GM21447 (cell line): ENCODE results near the gene GPR37.

Source experiments
- ATAC-seq: cut with Tn5 transposase; IDR thresholded peaks from one replicate; pipeline ENCODE4 v1.9.1; 2021; ENCODE audit not compliant: unreplicated experiment

GPR37 gene

DNA sequence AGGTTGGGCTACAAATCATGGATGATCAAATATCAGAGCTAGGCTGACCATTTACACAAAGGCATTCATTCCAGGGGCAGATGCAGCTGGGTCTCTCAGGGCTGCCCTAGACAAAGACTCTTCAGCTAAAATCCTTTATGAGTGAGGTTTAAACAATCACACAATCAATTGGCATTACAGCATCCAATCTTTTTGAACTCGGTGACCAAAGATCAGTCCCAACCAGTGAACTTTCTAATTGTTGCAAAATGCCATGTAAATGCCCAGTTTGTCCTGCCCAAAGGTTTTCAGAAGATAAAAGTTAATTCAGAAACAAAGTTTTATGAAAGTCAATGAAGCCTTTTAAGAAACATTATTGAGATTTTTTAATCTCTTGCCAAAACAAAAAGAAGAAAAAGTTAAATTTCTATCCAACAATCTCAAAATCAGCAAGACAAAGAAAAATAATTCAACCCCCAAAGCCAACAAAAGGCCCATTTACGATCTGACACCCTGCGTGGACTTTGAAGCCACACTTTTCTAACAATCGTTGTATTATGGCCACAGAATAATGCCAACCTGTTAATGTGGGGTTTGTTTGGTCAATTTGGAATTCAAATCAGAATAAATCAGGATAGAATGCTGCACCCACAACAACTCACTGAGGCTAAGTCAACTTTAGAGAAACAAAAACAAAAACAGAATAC lies 40.9 kb downstream of the GPR37 start:
- no peak for ATAC-seq

DNA sequence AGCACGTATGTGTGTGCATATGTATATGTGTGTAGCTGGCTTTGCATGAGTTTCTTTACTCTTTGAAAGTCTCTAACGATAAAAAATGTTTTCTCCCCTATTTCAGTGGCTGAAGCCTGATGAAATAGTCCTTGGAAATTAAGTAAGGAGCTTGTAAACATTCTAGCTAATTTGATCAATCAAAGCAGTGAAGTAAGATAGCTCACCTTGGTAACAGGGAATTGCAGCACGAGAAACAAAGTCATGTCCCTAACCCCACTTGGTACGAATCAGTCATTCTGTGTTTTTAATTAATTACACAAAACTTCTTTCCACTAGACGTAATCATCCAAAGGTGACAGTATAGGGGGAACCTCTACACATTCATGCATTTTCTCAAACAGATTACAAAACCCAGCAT lies 41.5 kb downstream of the GPR37 start:
- no peak for ATAC-seq

DNA sequence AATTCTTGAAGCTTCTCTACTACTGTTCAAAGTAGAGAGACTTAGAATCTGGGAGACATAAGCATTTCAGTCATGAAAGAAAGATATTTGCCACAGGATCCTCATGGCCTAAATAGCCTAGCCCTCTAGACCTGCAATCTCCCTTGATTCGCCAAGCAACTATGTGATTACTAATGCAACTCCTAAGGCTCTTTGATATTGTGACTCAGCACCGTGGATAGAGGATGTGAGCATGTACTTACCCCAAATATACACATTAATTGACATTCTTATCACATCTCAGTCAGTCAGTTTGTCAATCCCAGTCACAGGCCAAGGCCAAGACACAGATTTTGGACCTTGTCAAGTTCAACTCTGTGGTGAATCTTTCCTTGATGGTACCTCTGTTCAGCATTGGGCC lies 42.6 kb downstream of the GPR37 start:
- no peak for ATAC-seq

DNA sequence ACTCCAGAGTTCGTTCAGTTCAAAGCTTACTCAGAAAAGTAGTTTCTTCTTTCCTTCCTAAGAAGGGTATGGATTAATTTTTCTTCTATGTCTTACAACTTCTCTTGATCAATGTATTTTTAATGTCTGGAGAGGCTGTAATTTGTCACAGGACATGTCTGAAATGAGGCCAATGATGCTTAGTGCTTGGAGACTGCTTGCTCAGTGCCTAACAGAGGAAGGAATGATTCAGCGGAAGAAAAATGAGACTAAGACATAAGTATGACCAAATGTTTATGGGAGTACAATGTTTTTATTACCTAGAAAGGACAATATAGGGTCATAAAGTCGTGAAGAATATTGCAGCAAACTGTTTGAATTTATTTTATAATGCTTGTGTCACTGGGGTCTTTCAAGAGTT lies 43.3 kb downstream of the GPR37 start:
- no peak for ATAC-seq

DNA sequence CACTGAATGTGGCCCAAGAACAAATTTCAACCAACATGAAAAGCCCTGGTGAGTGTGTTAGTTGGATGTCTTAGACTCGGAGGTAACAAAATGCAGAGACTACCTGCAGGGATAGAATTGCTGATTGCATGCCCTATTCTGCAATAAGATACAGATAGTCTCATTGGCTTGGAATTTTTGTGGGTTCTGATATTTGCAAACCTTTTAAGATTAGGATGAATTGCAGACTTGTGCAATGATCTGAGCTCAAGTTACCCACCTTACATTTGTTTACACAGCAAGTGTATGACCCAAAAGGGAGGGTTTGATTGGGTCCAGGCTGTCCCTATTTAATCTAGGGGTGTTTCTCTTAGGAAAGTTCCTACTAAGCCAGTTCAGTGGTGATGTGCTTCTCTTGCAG lies 45.4 kb downstream of the GPR37 start:
- no peak for ATAC-seq

DNA sequence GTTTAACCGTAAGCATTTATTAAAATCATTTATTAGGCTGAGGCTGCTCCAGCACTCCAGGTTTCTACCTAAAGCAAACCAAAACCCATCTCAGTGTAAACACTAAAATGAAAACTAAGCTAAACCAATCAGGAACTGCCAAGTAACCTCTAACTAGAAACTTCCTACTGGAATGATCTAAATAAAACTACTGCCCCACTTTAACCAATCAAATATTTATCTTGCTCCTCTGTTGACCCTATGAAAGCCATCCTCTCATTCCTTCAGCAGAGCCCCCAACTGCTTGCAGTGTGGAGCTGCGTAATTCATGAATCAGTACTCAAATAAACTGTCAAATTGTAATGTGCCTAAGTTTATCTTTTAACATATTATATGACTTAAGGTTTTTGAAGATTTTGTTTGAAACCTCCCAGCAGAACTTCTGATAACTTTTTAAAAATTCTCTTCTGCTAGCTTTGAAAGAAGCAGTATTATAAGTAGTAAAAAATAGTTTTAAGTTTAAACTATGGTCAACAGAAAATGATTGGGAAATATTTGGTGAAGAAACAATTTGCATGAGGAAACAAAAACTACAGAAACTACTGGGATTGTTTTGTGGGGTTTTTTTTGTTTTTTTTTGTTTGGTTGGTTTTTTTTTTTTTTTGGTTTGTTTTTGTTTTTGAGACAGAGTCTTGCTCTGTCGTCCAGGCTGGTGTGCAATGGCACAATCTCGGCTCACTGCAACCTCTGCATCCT lies 47.4 kb downstream of the GPR37 start:
- ATAC-seq, result no peak

DNA sequence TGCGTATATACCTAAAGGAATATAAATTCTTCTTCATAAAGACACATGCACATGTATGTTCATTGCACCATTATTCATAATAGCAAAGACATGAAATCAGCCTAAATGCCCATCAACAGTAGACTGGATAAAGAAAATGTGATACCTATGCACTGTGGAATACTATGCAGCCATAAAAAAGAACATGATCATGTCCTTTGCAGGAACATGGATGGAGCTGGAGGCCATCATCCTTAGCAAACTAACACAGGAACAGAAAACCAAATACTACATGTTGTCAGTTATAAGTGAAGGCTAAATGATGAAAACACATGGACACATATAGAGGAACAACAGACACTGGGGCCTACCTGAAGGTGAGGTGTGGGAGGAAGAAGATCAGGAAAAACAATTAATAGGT lies 48.7 kb downstream of the GPR37 start:
- no peak for ATAC-seq

DNA sequence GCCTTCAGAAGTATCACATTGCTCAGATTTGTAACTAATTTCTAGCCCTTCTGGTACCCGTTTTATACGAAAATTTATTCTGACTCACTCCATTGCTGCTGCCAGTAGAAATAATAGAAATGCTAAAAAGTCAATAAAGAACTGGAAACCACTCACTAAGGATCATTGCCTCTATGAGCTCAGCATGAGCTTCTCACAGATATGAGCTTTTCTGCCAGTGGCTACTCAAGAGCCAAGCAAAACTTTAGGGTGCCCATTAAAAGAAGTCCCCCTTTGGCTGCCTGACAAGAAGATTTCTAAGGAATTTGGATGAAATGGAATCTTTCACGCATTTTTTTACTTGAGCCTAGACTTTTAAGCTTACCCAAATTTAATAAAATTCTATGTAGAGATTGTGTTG lies 52.5 kb downstream of the GPR37 start:
- ATAC-seq, result no peak

DNA sequence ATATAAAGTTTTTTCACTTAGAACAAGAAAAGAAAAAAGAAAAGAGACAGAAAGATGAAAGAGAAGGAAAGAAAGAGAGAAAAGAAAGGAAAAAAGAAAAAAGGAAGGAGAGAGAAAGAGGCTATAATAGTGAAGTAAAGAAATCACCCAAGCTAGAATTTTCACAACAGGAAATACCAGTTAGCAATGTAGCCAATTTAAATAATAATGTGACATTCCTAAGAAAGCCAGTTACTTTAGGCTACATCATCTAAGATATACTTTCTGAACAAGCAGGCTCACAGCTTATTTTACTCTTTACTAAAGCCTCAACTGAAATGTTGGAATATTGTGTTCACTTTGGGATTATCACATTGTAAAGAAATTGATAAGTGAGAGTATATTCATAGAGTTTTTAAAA lies 53.6 kb downstream of the GPR37 start:
- no peak for ATAC-seq

DNA sequence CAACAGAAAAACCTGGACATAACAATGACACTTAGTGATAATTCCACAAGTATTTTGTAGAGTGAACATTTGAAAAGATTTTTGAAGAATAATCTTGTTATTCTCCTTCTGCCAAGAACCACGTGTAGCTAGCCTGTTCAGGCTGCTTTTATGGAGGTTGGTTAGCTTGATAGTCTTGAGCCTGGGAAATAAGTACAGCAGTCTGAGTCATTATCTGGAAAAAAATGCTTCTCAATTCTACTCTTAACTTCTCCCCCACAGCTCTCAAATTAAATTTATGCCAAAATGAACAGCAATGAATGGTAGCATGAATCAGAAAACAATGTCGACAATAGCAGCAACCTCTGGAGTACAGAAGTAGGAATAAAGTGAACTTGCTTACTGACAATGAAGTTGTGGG lies 63.2 kb downstream of the GPR37 start:
- ATAC-seq, result no peak

DNA sequence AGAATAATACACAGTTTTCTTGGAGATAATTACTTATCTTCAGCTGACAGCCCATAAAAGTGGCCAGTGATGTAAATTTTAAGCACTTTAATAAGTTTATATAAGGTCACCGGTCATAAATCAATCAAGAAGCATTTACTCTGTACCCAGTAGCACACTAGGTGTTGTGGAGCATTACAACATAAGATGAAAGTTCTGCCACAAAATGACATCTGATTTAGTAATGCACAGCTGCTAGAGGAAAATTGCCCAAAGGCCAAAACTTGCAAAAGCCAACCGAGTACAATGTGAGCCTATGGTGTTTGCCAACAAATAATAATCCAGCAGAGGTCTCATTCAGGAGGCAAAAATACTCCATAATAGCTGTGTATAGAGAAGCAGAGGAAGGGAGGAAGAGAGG lies 63.6 kb downstream of the GPR37 start:
- ATAC-seq, result no peak

DNA sequence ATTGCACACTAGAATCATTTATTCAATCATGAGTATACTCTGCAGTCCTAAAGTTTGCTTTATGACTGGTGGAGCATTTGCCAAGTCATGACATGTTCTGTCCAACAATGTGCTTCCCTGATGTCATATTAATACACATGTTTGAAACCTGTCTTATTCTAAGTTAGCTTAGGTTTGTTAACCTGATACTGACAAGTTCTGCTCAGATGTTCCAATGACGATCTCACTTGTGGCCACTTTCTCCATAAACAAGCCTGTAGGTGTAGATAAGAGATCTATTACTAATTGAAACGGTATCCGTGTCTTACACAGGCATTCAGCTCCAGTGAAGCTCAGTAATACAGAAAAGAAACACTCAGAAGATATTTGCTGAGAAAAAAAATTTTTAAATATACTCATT lies 64.9 kb downstream of the GPR37 start:
- no peak for ATAC-seq

DNA sequence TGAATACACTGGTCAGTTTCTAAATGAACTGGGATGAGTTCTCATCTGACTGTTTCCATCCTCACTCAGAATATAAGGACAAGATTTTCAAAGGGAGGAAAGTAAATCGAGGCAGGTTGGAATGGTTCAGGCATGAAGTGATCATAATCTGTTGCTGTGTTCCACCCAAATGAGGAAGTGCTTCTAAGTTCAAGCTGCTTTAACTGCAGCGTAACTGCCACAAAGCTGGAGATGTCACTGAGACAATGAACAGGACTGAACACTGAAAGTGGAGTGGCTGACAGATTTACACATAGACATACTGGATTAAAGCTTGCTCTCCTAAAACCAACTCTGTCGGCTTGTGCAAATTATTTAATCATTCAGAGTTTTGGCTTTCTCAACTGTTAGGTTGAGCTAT lies 66.6 kb downstream of the GPR37 start:
- no peak for ATAC-seq

DNA sequence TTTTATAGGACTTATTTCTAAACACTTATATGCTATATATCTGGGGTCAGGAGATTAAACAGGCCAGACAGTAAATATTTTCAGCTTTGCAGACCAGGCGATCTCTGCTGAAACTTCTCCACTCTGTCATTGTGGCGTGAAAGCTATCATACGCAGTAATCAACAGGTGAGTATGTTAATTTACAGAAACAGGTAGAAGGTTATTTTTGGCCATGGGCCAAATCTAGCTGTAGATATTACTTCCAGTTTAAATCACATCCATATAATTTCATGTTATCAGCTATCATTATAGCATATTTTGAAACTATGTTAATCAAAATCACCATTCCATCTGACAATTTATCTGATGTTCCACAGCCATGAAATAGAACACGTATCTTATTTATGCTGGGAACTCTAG lies 67.8 kb downstream of the GPR37 start:
- ATAC-seq, result no peak
